HL-60 (cell line): ENCODE data around the gene PKP3.
"Not testable (repeated sequence)": the region's sequence is repeated elsewhere in the genome, so short reads cannot be mapped to it uniquely, and the experiment has no call there.

Experiments
- DNase-seq, 2 experiments: peaks; one replicate each; pipeline ENCODE4 v3.0.0-alpha.2; 2010 to 2020; ENCODE audit warnings: low read depth in 1 of 2, low spot score in 1 of 2
- H3K27ac ChIP-seq: fragments of 250-450 bp; sonication (Bioruptor Pico); replicated peaks from 2 replicates; pipeline ENCODE4 v1.5.1; 2020; ENCODE audit warnings: mild to moderate bottlenecking, moderate library complexity
- H3K27me3 ChIP-seq: fragments of 250-450 bp; sonication (Bioruptor Pico); 2 replicates; pipeline ENCODE4 v1.5.1; 2021; ENCODE audit warnings: mild to moderate bottlenecking, moderate library complexity; ENCODE audit not compliant: insufficient read depth, poor library complexity, severe bottlenecking
- H3K4me3 ChIP-seq: replicated peaks from 2 replicates; pipeline ENCODE4 v1.5.1; 2011; ENCODE audit warnings: mild to moderate bottlenecking, control low read depth, low read length; ENCODE audit not compliant: insufficient read depth
- CTCF ChIP-seq: IDR thresholded peaks from one replicate; pipeline ENCODE4 v1.5.1; 2011; ENCODE audit warnings: low read length, control low read depth, inconsistent platforms; ENCODE audit not compliant: insufficient read depth
- GABPA ChIP-seq: IDR thresholded peaks from 2 replicates; pipeline ENCODE4 v1.6.1; 2012; ENCODE audit warnings: low read depth
- POLR2AphosphoS5 ChIP-seq: IDR thresholded peaks from 2 replicates; pipeline ENCODE4 v1.6.1; 2012; ENCODE audit warnings: low read depth
- SPI1 ChIP-seq: IDR thresholded peaks from 2 replicates; pipeline ENCODE4 v1.6.1; 2012; ENCODE audit warnings: low read depth, mild to moderate bottlenecking, borderline replicate concordance
- TF ChIP-seq, protein P1 (sequence below): IDR thresholded peaks from 2 replicates; pipeline ENCODE4 v1.6.1; 2012; ENCODE audit warnings: low read depth; ENCODE audit not compliant: insufficient replicate concordance

PKP3 gene

GRCh38 chr11:400241-400689, 6.3 kb downstream of the PKP3 start:
- H3K27me3 ChIP-seq = peaks cover 9% of the 10 kb centered on the region
- H3K27ac ChIP-seq = no peak overlapping the region
- TF ChIP-seq SPI1 (no peak), GABPA (no peak), CTCF (no peak), POLR2AphosphoS5 (no peak)
- TF ChIP-seq, protein P1, sequence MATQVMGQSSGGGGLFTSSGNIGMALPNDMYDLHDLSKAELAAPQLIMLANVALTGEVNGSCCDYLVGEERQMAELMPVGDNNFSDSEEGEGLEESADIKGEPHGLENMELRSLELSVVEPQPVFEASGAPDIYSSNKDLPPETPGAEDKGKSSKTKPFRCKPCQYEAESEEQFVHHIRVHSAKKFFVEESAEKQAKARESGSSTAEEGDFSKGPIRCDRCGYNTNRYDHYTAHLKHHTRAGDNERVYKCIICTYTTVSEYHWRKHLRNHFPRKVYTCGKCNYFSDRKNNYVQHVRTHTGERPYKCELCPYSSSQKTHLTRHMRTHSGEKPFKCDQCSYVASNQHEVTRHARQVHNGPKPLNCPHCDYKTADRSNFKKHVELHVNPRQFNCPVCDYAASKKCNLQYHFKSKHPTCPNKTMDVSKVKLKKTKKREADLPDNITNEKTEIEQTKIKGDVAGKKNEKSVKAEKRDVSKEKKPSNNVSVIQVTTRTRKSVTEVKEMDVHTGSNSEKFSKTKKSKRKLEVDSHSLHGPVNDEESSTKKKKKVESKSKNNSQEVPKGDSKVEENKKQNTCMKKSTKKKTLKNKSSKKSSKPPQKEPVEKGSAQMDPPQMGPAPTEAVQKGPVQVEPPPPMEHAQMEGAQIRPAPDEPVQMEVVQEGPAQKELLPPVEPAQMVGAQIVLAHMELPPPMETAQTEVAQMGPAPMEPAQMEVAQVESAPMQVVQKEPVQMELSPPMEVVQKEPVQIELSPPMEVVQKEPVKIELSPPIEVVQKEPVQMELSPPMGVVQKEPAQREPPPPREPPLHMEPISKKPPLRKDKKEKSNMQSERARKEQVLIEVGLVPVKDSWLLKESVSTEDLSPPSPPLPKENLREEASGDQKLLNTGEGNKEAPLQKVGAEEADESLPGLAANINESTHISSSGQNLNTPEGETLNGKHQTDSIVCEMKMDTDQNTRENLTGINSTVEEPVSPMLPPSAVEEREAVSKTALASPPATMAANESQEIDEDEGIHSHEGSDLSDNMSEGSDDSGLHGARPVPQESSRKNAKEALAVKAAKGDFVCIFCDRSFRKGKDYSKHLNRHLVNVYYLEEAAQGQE = no peak
- no peak overlapping the region for H3K4me3 ChIP-seq
- no peak for DNase-seq

- not testable (repeated sequence) for H3K4me3 ChIP-seq, H3K27ac ChIP-seq, H3K27me3 ChIP-seq, DNase-seq
These were observed 7.2 kb downstream of the PKP3 start for GRCh38 chr11:401196-401595.

DNA sequence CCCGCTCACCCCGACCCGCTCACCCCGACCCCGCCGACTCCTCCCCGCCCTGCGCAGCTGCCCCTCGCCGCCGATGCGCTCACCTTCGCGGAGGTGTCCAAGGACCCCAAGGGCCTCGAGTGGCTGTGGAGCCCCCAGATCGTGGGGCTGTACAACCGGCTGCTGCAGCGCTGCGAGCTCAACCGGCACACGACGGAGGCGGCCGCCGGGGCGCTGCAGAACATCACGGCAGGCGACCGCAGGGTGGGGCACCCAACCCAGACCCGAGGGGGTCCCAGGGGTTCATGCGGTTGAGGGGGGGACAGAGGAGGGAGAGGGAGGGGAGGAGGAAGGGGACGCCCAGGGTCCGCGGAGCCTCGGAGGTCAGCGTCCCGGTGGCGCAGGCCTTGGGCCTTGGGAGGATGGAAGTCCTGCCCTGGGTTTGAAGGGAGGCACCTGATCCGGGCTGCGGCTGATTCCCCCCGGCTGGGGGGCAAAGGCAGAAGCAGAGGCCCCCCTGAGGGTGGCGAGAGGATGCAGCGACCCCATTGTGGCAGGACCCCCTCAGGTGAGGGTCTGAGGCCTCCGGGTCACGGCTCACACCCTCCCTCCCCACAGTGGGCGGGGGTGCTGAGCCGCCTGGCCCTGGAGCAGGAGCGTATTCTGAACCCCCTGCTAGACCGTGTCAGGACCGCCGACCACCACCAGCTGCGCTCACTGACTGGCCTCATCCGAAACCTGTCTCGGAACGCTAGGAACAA, 9.2 kb downstream of the PKP3 start:
- no peak for TF ChIP-seq GABPA
- no peak for TF ChIP-seq POLR2AphosphoS5
- TF ChIP-seq, protein P1 = no peak
- no peak for TF ChIP-seq CTCF
- no peak for TF ChIP-seq SPI1
- no peak overlapping the region for H3K27ac ChIP-seq
- no peaks in the 10 kb centered on the region for H3K27me3 ChIP-seq
- DNase-seq = no peak
- H3K4me3 ChIP-seq = no peak overlapping the region

GRCh38 chr11:403761-404431, 9.9 kb downstream of the PKP3 start:
- no peak for DNase-seq
- no peak overlapping the region for H3K27ac ChIP-seq
- TF ChIP-seq SPI1 (no peak), GABPA (no peak), POLR2AphosphoS5 (no peak), CTCF (no peak)
- TF ChIP-seq, protein P1 = no peak
- no peak overlapping the region for H3K4me3 ChIP-seq
- H3K27me3 ChIP-seq = no peaks in the 10 kb centered on the region
